HCT116 (cell line): ENCODE data around the gene COG2. TPM values are rescaled to one million over a fixed set of nuclear protein-coding genes. Genes with fewer than 3 reads are reported as not detected.

Experiments
- ATAC-seq: fragments of 200-7000 bp; cut with Tn5 transposase; 2 replicates; pipeline ENCODE4 v1.9.1; 2020; ENCODE audit warnings: mild to moderate bottlenecking, moderate library complexity
- BruUV-seq: library from RNA; stranded (reverse); fragments of 400-500 nt; replicated peaks from 2 replicates; lab custom pipeline; 2021; lab: Mats Ljungman, UMichigan
- CTCF ChIA-PET: fragments of 300-600 bp; sonication (Branson Sonifier 250); formaldehyde crosslinking; loops from one replicate; lab custom pipeline; 2021; ENCODE audit warnings: antibody characterized with exemption; lab: Charles Lee
- POLR2A ChIA-PET: fragments of 300-600, 350-600 bp; sonication (Branson Sonifier 250); formaldehyde crosslinking; loops from one replicate; lab custom pipeline; 2021; ENCODE audit warnings: antibody characterized with exemption; lab: Charles Lee
- RAD21 ChIA-PET, 2 experiments: fragments of 300-600 bp; sonication (Branson Sonifier 250); formaldehyde crosslinking; loops; one replicate each; lab custom pipeline; 2023; ENCODE audit warnings: low total read pairs in 2 of 2; ENCODE audit not compliant: uncharacterized antibody in 2 of 2, unreplicated experiment in 2 of 2, low non-redundant PET in 1 of 2; lab: Charles Lee
- DNase-seq: peaks from one replicate; pipeline ENCODE4 v3.0.0-alpha.2; 2010; ENCODE audit warnings: low read depth, low spot score
- H2AFZ ChIP-seq: fragments of 200-600 bp; shearing (Covaris generic), sonication (generic); 2 replicates; pipeline ENCODE4 v1.6.1; 2017; ENCODE audit warnings: low read depth, mixed run types, mixed read lengths, antibody characterized with exemption, low read length; ENCODE audit not compliant: poor library complexity, severe bottlenecking
- H3K27ac ChIP-seq: 2 replicates; pipeline ENCODE4 v1.5.1; 2012; ENCODE audit warnings: low read depth, low read length
- H3K27me3 ChIP-seq: fragments of 200-600 bp; sonication (generic); 2 replicates; pipeline ENCODE4 v1.6.1; 2016; ENCODE audit warnings: mixed run types, low read length, mixed read lengths; ENCODE audit not compliant: insufficient read depth
- H3K36me3 ChIP-seq, 2 experiments: fragments of 200-500 bp in 1 of 2; fragments of 200-600 bp in 1 of 2; sonication (Bioruptor generic) in 1 of 2; sonication (generic) in 1 of 2; 2 replicates each; pipeline versions ENCODE4 v1.5.1 to v1.6.1; 2014 to 2016; ENCODE audit warnings: low read length in 2 of 2, inconsistent platforms in 1 of 2, mixed read lengths in 1 of 2, mixed run types in 1 of 2; ENCODE audit not compliant: insufficient read depth in 2 of 2, control insufficient read depth in 1 of 2
- H3K4me1 ChIP-seq, 2 experiments: fragments of 200-600 bp in 1 of 2; sonication (generic) in 1 of 2; 2 replicates each; pipeline versions ENCODE4 v1.5.1 to v1.6.1; 2012 to 2017; ENCODE audit warnings: low read length in 2 of 2, inconsistent platforms in 1 of 2, mild to moderate bottlenecking in 1 of 2, mixed read lengths in 1 of 2, mixed run types in 1 of 2, moderate library complexity in 1 of 2; ENCODE audit not compliant: insufficient read depth in 2 of 2, control insufficient read depth in 1 of 2
- H3K4me2 ChIP-seq: fragments of 200-600 bp; sonication (generic); 2 replicates; pipeline ENCODE4 v1.6.1; 2017; ENCODE audit warnings: mixed run types, low read length, mixed read lengths
- H3K4me3 ChIP-seq, 2 experiments: fragments of 200-600 bp in 1 of 2; sonication (generic) in 1 of 2; replicated peaks in 1 of 2; 2 replicates each; pipeline ENCODE4 v1.5.1; 2011 to 2016; ENCODE audit warnings: low read length in 2 of 2, control low read depth in 1 of 2, low read depth in 1 of 2, mild to moderate bottlenecking in 1 of 2, mixed read lengths in 1 of 2, mixed run types in 1 of 2
- H3K79me2 ChIP-seq: fragments of 200-600 bp; sonication (generic); 2 replicates; pipeline ENCODE4 v1.6.1; 2017; ENCODE audit warnings: mild to moderate bottlenecking, mixed run types, low read length, moderate library complexity, mixed read lengths; ENCODE audit not compliant: insufficient read depth
- H3K9ac ChIP-seq: fragments of 200-600 bp; sonication (generic); 2 replicates; pipeline ENCODE4 v1.6.1; 2016; ENCODE audit warnings: low read length, mixed read lengths
- H3K9me2 ChIP-seq: fragments of 200-600 bp; sonication (generic), shearing (Covaris generic); 2 replicates; pipeline ENCODE4 v1.6.1; 2017; ENCODE audit warnings: mixed run types, mild to moderate bottlenecking, moderate library complexity; ENCODE audit not compliant: insufficient read depth
- H3K9me3 ChIP-seq, 2 experiments: fragments of 200-500 bp in 1 of 2; fragments of 200-600 bp in 1 of 2; sonication (Bioruptor generic) in 1 of 2; sonication (generic) in 1 of 2; 2 replicates each; pipeline ENCODE4 v1.6.1; 2014 to 2017; ENCODE audit warnings: low read length in 2 of 2, mixed read lengths in 2 of 2, inconsistent platforms in 1 of 2, low read depth in 1 of 2, mild to moderate bottlenecking in 1 of 2, mixed run types in 1 of 2, moderate library complexity in 1 of 2; ENCODE audit not compliant: control insufficient read depth in 1 of 2, insufficient read depth in 1 of 2
- H4K20me1 ChIP-seq: fragments of 200-600 bp; sonication (generic), shearing (Covaris generic); 2 replicates; pipeline ENCODE4 v1.6.1; 2017; ENCODE audit warnings: mixed run types, mild to moderate bottlenecking, moderate library complexity; ENCODE audit not compliant: insufficient read depth
- CEBPB ChIP-seq: IDR thresholded peaks from 2 replicates; pipeline ENCODE4 v1.6.1; 2012; ENCODE audit warnings: low read depth
- EGR1 ChIP-seq: IDR thresholded peaks from 2 replicates; pipeline ENCODE4 v1.6.1; 2012; ENCODE audit warnings: low read depth
- ELF1 ChIP-seq: IDR thresholded peaks from 2 replicates; pipeline ENCODE4 v1.6.1; 2012; ENCODE audit warnings: low read depth, borderline replicate concordance
- EZH2phosphoT487 ChIP-seq: fragments of 200-600 bp; IDR thresholded peaks from 2 replicates; pipeline ENCODE4 v1.6.1; 2018; ENCODE audit warnings: antibody characterized with exemption, borderline replicate concordance
- POLR2A ChIP-seq: IDR thresholded peaks from 2 replicates; pipeline ENCODE4 v1.7.0; 2011; ENCODE audit warnings: borderline replicate concordance; ENCODE audit not compliant: insufficient read depth, insufficient read length; ENCODE audit errors: extremely low read depth
- RAD21 ChIP-seq: IDR thresholded peaks from 2 replicates; pipeline ENCODE4 v1.6.1; 2012; ENCODE audit warnings: low read depth, mild to moderate bottlenecking
- TCF7L2 ChIP-seq: IDR thresholded peaks from 2 replicates; pipeline ENCODE4 v1.7.0; 2011; ENCODE audit warnings: borderline replicate concordance, inconsistent platforms; ENCODE audit not compliant: insufficient read depth, insufficient read length; ENCODE audit errors: extremely low read depth
- YY1 ChIP-seq: IDR thresholded peaks from 2 replicates; pipeline ENCODE4 v1.6.1; 2011; ENCODE audit warnings: low read length, low read depth, moderate library complexity, mild to moderate bottlenecking; ENCODE audit not compliant: insufficient replicate concordance; ENCODE audit errors: extremely low read depth
- intact Hi-C: fragments of 100-400 bp; cut with micrococcal nuclease; formaldehyde crosslinking; loops from 2 replicates; pipeline ENCODE4 v1.10.0; 2022
- total RNA-seq: library from RNA; stranded (reverse); gene quantifications from one replicate; pipeline ENCODE4 v1.2.1, GENCODE V29; 2021; ENCODE audit not compliant: unreplicated experiment
- TF ChIP-seq, protein P1 (sequence below): IDR thresholded peaks from 2 replicates; pipeline ENCODE4 v1.6.1; 2012; ENCODE audit warnings: low read depth
- TF ChIP-seq, protein P2 (sequence below): IDR thresholded peaks from 2 replicates; pipeline ENCODE4 v1.6.1; 2012
- TF ChIP-seq, protein P3 (sequence below): IDR thresholded peaks from 2 replicates; pipeline ENCODE4 v1.6.1; 2011; ENCODE audit warnings: mild to moderate bottlenecking, low read length, moderate library complexity; ENCODE audit not compliant: insufficient replicate concordance; ENCODE audit errors: extremely low read depth
- TF ChIP-seq, protein P4 (sequence below): IDR thresholded peaks from 2 replicates; pipeline ENCODE4 v1.6.1; 2012

Gene COG2
- total RNA-seq, 1 experiment from 2014 or later = 28.6 TPM

- CTCF ChIA-PET = no interaction called here
Observed at GRCh38 chr1:230693777-230694176, 51.5 kb downstream of the COG2 start.

GRCh38 chr1:230694464-230694863 is 52.2 kb downstream of the COG2 start:
- DNase-seq = no peak
- no peak overlapping the region for H3K4me2 ChIP-seq
- RAD21 ChIA-PET = no interaction called here
- POLR2A ChIA-PET = no interaction called here
- no peak for TF ChIP-seq YY1
- no peak for TF ChIP-seq POLR2A
- TF ChIP-seq RAD21 = no peak
- no peak for TF ChIP-seq CEBPB
- TF ChIP-seq, protein P1, sequence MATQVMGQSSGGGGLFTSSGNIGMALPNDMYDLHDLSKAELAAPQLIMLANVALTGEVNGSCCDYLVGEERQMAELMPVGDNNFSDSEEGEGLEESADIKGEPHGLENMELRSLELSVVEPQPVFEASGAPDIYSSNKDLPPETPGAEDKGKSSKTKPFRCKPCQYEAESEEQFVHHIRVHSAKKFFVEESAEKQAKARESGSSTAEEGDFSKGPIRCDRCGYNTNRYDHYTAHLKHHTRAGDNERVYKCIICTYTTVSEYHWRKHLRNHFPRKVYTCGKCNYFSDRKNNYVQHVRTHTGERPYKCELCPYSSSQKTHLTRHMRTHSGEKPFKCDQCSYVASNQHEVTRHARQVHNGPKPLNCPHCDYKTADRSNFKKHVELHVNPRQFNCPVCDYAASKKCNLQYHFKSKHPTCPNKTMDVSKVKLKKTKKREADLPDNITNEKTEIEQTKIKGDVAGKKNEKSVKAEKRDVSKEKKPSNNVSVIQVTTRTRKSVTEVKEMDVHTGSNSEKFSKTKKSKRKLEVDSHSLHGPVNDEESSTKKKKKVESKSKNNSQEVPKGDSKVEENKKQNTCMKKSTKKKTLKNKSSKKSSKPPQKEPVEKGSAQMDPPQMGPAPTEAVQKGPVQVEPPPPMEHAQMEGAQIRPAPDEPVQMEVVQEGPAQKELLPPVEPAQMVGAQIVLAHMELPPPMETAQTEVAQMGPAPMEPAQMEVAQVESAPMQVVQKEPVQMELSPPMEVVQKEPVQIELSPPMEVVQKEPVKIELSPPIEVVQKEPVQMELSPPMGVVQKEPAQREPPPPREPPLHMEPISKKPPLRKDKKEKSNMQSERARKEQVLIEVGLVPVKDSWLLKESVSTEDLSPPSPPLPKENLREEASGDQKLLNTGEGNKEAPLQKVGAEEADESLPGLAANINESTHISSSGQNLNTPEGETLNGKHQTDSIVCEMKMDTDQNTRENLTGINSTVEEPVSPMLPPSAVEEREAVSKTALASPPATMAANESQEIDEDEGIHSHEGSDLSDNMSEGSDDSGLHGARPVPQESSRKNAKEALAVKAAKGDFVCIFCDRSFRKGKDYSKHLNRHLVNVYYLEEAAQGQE = no peak
- TF ChIP-seq TCF7L2 = no peak
- TF ChIP-seq EGR1 = no peak
- TF ChIP-seq, protein P2, sequence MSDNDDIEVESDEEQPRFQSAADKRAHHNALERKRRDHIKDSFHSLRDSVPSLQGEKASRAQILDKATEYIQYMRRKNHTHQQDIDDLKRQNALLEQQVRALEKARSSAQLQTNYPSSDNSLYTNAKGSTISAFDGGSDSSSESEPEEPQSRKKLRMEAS = no peak
- no peak; the same call in 1 of the 2 replicates for ATAC-seq
- intact Hi-C loops = no loop called here
- no peaks in the 10 kb centered on the region for H4K20me1 ChIP-seq
- H3K9me3 ChIP-seq = no peaks in the 10 kb centered on the region
- H3K79me2 ChIP-seq = no peaks in the 10 kb centered on the region
- no peaks in the 10 kb centered on the region for H3K4me1 ChIP-seq
- BruUV-seq = no TSS peak
- no peak overlapping the region for H2AFZ ChIP-seq
- no peaks in the 10 kb centered on the region for H3K9me2 ChIP-seq
- no peak overlapping the region for H3K9ac ChIP-seq
- H3K27ac ChIP-seq = no peak overlapping the region
- H3K27me3 ChIP-seq = no peaks in the 10 kb centered on the region
- H3K4me3 ChIP-seq = no peak overlapping the region
- CTCF ChIA-PET = no interaction called here
- H3K36me3 ChIP-seq = peaks cover 13 to 16% of the 10 kb centered on the region in 2 experiments

More at GRCh38 chr1:230693777-230694176, 51.5 kb downstream of the COG2 start:
- Histone ChIP-seq H3K4me1 (no peaks in the 10 kb centered on the region), H2AFZ (no peak overlapping the region), H3K9ac (no peak overlapping the region), H3K36me3 (peaks cover 16 to 19% of the 10 kb centered on the region in 2 experiments), H3K4me2 (no peak overlapping the region), H4K20me1 (no peaks in the 10 kb centered on the region), H3K79me2 (no peaks in the 10 kb centered on the region)
- RAD21 ChIA-PET = no interaction called here
- ATAC-seq = no peak
- no TSS peak for BruUV-seq
- TF ChIP-seq EGR1 = no peak
- TF ChIP-seq, protein P3, sequence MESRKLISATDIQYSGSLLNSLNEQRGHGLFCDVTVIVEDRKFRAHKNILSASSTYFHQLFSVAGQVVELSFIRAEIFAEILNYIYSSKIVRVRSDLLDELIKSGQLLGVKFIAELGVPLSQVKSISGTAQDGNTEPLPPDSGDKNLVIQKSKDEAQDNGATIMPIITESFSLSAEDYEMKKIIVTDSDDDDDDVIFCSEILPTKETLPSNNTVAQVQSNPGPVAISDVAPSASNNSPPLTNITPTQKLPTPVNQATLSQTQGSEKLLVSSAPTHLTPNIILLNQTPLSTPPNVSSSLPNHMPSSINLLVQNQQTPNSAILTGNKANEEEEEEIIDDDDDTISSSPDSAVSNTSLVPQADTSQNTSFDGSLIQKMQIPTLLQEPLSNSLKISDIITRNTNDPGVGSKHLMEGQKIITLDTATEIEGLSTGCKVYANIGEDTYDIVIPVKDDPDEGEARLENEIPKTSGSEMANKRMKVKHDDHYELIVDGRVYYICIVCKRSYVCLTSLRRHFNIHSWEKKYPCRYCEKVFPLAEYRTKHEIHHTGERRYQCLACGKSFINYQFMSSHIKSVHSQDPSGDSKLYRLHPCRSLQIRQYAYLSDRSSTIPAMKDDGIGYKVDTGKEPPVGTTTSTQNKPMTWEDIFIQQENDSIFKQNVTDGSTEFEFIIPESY = no peak
- TF ChIP-seq EZH2phosphoT487 = no peak
- TF ChIP-seq TCF7L2 = no peak
- TF ChIP-seq, protein P4, sequence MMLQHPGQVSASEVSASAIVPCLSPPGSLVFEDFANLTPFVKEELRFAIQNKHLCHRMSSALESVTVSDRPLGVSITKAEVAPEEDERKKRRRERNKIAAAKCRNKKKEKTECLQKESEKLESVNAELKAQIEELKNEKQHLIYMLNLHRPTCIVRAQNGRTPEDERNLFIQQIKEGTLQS = no peak
- no peak for TF ChIP-seq ELF1
- TF ChIP-seq, all 23 proteins: peak for 0
- Histone ChIP-seq H3K27me3 (no peaks in the 10 kb centered on the region), H3K9me3 (no peaks in the 10 kb centered on the region), H3K4me3 (no peak overlapping the region), H3K27ac (no peak overlapping the region), H3K9me2 (no peaks in the 10 kb centered on the region)
- no peak for DNase-seq
- intact Hi-C loops = no loop called here
- POLR2A ChIA-PET = no interaction called here
